ENCODE results near the gene SNRPA1.
"Not testable (repeated sequence)": the region's sequence is repeated elsewhere in the genome, so short reads cannot be mapped to it uniquely, and the experiment has no call there.

SNRPA1 gene

GRCh38 chr15:101294731-101295606 is at the start of gene SNRPA1:
TSS of gene SNRPA1 (minus strand) at chr15:101295248. CDS start at chr15:101295178, 70 bp downstream.
- DNase-seq, result peak; percentile 36

- no peak for DNase-seq
Observed at GRCh38 chr15:101342056-101342455, 47.0 kb upstream of the SNRPA1 start.

GRCh38 chr15:101338502-101339057 is 43.5 kb upstream of the SNRPA1 start:
- DNase-seq, result no peak

- DNase-seq, result no peak
Observed at GRCh38 chr15:101337976-101338375, 42.9 kb upstream of the SNRPA1 start.

GRCh38 chr15:101333907-101334789 is 39.1 kb upstream of the SNRPA1 start:
- DNase-seq, result not testable (repeated sequence)

- DNase-seq, result no peak
Observed at GRCh38 chr15:101332061-101332467, 37.0 kb upstream of the SNRPA1 start.

GRCh38 chr15:101329867-101330380 is 34.9 kb upstream of the SNRPA1 start:
- no peak for DNase-seq

- DNase-seq, result no peak
Observed at GRCh38 chr15:101329309-101329863, 34.3 kb upstream of the SNRPA1 start.

GRCh38 chr15:101328001-101328400 is 33.0 kb upstream of the SNRPA1 start:
- no peak for DNase-seq

GRCh38 chr15:101327147-101327740 is 32.2 kb upstream of the SNRPA1 start:
- DNase-seq, result no peak

GRCh38 chr15:101326462-101327146 is 31.6 kb upstream of the SNRPA1 start:
- no peak for DNase-seq

GRCh38 chr15:101326026-101326315 is 30.9 kb upstream of the SNRPA1 start:
- no peak for DNase-seq

- DNase-seq, result no peak
Observed at GRCh38 chr15:101325263-101326025, 30.4 kb upstream of the SNRPA1 start.

GRCh38 chr15:101324524-101325177 is 29.6 kb upstream of the SNRPA1 start:
- DNase-seq, result no peak

GRCh38 chr15:101323793-101324523 is 28.9 kb upstream of the SNRPA1 start:
- DNase-seq, result no peak

- DNase-seq, result no peak
Observed at GRCh38 chr15:101322854-101323477, 27.9 kb upstream of the SNRPA1 start.

- no peak for DNase-seq
Observed at GRCh38 chr15:101322016-101322695, 27.1 kb upstream of the SNRPA1 start.

- DNase-seq, result no peak
Observed at GRCh38 chr15:101320501-101321052, 25.5 kb upstream of the SNRPA1 start.

All from NCI-H2029 treated with DMSO at 0.1 percent for 48 hours (cell line).